Measurements from ENCODE around the gene PPIE.

The PPIE gene

GRCh38 chr1:39802496-39803260, 64.0 kb downstream of the PPIE start:
- TF ChIP-seq EGR1 (IDR thresholded peaks at IDR 0.05) (no peak), TCF12 (IDR thresholded peaks at IDR 0.05; ENCODE audit: low read depth) (no peak), NFIC (IDR thresholded peaks at IDR 0.05) (no peak), RAD21 (IDR thresholded peaks at IDR 0.05; ENCODE audit: low read depth) (no peak)

GRCh38 chr1:39805385-39805784, 66.7 kb downstream of the PPIE start:
- TF ChIP-seq TAF1 (IDR thresholded peaks at IDR 0.05; ENCODE audit: low read depth) (no peak), TEAD4 (IDR thresholded peaks at IDR 0.05) (no peak), ZBTB7A (IDR thresholded peaks at IDR 0.05; ENCODE audit: low read depth) (no peak), RAD21 (IDR thresholded peaks at IDR 0.05; ENCODE audit: low read depth) (no peak), YY1 (IDR thresholded peaks at IDR 0.05; ENCODE audit: low read depth) (no peak), CREB1 (IDR thresholded peaks at IDR 0.05; ENCODE audit: low read depth) (no peak), USF1 (IDR thresholded peaks at IDR 0.05) (no peak), TCF12 (IDR thresholded peaks at IDR 0.05; ENCODE audit: low read depth) (no peak), EGR1 (IDR thresholded peaks at IDR 0.05) (no peak), EP300 (IDR thresholded peaks at IDR 0.05; ENCODE audit: borderline replicate concordance) (no peak), FOXM1 (IDR thresholded peaks at IDR 0.05; ENCODE audit: borderline replicate concordance, low read depth) (no peak), NFIC (IDR thresholded peaks at IDR 0.05) (no peak), CEBPB (IDR thresholded peaks at IDR 0.05) (no peak)
- TF ChIP-seq, protein P1, sequence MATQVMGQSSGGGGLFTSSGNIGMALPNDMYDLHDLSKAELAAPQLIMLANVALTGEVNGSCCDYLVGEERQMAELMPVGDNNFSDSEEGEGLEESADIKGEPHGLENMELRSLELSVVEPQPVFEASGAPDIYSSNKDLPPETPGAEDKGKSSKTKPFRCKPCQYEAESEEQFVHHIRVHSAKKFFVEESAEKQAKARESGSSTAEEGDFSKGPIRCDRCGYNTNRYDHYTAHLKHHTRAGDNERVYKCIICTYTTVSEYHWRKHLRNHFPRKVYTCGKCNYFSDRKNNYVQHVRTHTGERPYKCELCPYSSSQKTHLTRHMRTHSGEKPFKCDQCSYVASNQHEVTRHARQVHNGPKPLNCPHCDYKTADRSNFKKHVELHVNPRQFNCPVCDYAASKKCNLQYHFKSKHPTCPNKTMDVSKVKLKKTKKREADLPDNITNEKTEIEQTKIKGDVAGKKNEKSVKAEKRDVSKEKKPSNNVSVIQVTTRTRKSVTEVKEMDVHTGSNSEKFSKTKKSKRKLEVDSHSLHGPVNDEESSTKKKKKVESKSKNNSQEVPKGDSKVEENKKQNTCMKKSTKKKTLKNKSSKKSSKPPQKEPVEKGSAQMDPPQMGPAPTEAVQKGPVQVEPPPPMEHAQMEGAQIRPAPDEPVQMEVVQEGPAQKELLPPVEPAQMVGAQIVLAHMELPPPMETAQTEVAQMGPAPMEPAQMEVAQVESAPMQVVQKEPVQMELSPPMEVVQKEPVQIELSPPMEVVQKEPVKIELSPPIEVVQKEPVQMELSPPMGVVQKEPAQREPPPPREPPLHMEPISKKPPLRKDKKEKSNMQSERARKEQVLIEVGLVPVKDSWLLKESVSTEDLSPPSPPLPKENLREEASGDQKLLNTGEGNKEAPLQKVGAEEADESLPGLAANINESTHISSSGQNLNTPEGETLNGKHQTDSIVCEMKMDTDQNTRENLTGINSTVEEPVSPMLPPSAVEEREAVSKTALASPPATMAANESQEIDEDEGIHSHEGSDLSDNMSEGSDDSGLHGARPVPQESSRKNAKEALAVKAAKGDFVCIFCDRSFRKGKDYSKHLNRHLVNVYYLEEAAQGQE (IDR thresholded peaks at IDR 0.05; ENCODE audit: low read depth) = no peak
- TF ChIP-seq, protein P2, sequence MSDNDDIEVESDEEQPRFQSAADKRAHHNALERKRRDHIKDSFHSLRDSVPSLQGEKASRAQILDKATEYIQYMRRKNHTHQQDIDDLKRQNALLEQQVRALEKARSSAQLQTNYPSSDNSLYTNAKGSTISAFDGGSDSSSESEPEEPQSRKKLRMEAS (IDR thresholded peaks at IDR 0.05) = no peak

GRCh38 chr1:39808784-39809517, 70.3 kb downstream of the PPIE start:
- TF ChIP-seq YY1 (IDR thresholded peaks at IDR 0.05; ENCODE audit: low read depth) (no peak), USF1 (IDR thresholded peaks at IDR 0.05) (no peak), NFIC (IDR thresholded peaks at IDR 0.05) (no peak), ZBTB7A (IDR thresholded peaks at IDR 0.05; ENCODE audit: low read depth) (no peak), FOXM1 (IDR thresholded peaks at IDR 0.05; ENCODE audit: borderline replicate concordance, low read depth) (no peak), CREB1 (IDR thresholded peaks at IDR 0.05; ENCODE audit: low read depth) (no peak), RAD21 (IDR thresholded peaks at IDR 0.05; ENCODE audit: low read depth) (no peak), CEBPB (IDR thresholded peaks at IDR 0.05) (no peak)
- TF ChIP-seq, protein P1 (IDR thresholded peaks at IDR 0.05; ENCODE audit: low read depth) = no peak
- TF ChIP-seq, protein P2 (IDR thresholded peaks at IDR 0.05) = no peak

DNA sequence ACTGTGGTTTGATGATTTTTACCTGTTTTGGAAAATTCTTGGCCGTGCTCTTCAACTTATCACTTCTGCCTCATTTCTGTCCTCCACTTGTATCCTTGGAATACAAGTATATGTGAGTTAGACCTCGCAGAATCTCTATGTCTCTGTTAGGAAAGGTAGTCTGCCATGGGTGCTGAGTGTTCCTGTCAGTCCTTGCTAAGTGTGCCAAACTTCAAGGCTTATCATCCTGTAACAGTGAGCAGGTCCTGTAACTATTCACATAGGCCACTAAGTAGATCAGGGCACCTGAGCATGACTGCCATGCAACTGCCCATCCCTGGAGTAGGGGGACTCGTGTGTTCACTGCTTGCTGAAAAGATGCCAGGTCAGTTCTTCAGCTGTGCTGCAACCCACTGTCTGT, 74.2 kb downstream of the PPIE start:
- no peak for TF ChIP-seq FOXM1 (IDR thresholded peaks at IDR 0.05; ENCODE audit: borderline replicate concordance, low read depth)
- TF ChIP-seq USF1 (IDR thresholded peaks at IDR 0.05) = no peak
- no peak for TF ChIP-seq EP300 (IDR thresholded peaks at IDR 0.05; ENCODE audit: borderline replicate concordance)
- no peak for TF ChIP-seq RAD21 (IDR thresholded peaks at IDR 0.05; ENCODE audit: low read depth)
- no peak for TF ChIP-seq YY1 (IDR thresholded peaks at IDR 0.05; ENCODE audit: low read depth)
- TF ChIP-seq TAF1 (IDR thresholded peaks at IDR 0.05; ENCODE audit: low read depth) = no peak
- TF ChIP-seq CREB1 (IDR thresholded peaks at IDR 0.05; ENCODE audit: low read depth) = no peak
- TF ChIP-seq EGR1 (IDR thresholded peaks at IDR 0.05) = no peak
- TF ChIP-seq NFIC (IDR thresholded peaks at IDR 0.05) = no peak
- TF ChIP-seq, protein P1 (IDR thresholded peaks at IDR 0.05; ENCODE audit: low read depth) = no peak
- TF ChIP-seq TCF12 (IDR thresholded peaks at IDR 0.05; ENCODE audit: low read depth) = no peak
- no peak for TF ChIP-seq CEBPB (IDR thresholded peaks at IDR 0.05)
- no peak for TF ChIP-seq ZBTB7A (IDR thresholded peaks at IDR 0.05; ENCODE audit: low read depth)

Measured in Ishikawa (cell line).